Spleen (tissue), 11 donors: ENCODE data around the gene SEMA4F. TPM values are rescaled to one million over a fixed set of nuclear protein-coding genes. Genes with fewer than 3 reads are reported as not detected.
A peak's percentile ranks its signal among the peaks of the same experiment; 100 is the strongest.

Source experiments
- DNase-seq: peaks from one replicate; pipeline ENCODE4 v3.0.0-alpha.2; 2020
- H3K27ac ChIP-seq, 8 donors: fragments of 200-600 bp; sonication (generic) in 7 of 8; 1 replicate in 4 of 8; 2 replicates in 4 of 8; pipeline versions ENCODE4 v1.5.0 to v1.8.0; 2016 to 2021; ENCODE audit warnings: inconsistent platforms in 4 of 8, mild to moderate bottlenecking in 4 of 8, moderate library complexity in 1 of 8
- H3K27me3 ChIP-seq, 7 donors: fragments of 200-600 bp; sonication (generic) in 6 of 7; replicated peaks in 1 of 7; 1 replicate in 4 of 7; 2 replicates in 3 of 7; pipeline versions ENCODE4 v1.5.0 to v1.8.0; 2016 to 2021; ENCODE audit warnings: inconsistent platforms in 3 of 7, mild to moderate bottlenecking in 1 of 7
- H3K36me3 ChIP-seq, 6 donors: fragments of 200-600 bp; sonication (generic) in 5 of 6; 1 replicate in 4 of 6; 2 replicates in 2 of 6; pipeline versions ENCODE4 v1.5.0 to v1.8.0; 2016 to 2021; ENCODE audit warnings: inconsistent platforms in 2 of 6
- H3K4me1 ChIP-seq, 6 donors: fragments of 200-600 bp; sonication (generic) in 5 of 6; 1 replicate in 3 of 6; 2 replicates in 3 of 6; pipeline versions ENCODE4 v1.5.0 to v1.8.0; 2016 to 2021; ENCODE audit warnings: inconsistent platforms in 3 of 6
- H3K4me3 ChIP-seq, 8 donors: fragments of 200-600 bp; sonication (generic) in 7 of 8; 1 replicate in 4 of 8; 2 replicates in 4 of 8; pipeline versions ENCODE4 v1.5.0 to v1.8.0; 2016 to 2021; ENCODE audit warnings: inconsistent platforms in 4 of 8, mild to moderate bottlenecking in 4 of 8, moderate library complexity in 2 of 8
- H3K9me3 ChIP-seq, 8 donors: fragments of 200-600 bp; sonication (generic) in 7 of 8; 1 replicate in 4 of 8; 2 replicates in 4 of 8; pipeline versions ENCODE4 v1.5.0 to v1.8.0; 2016 to 2021; ENCODE audit warnings: inconsistent platforms in 4 of 8
- POLR2A ChIP-seq, 3 donors: fragments of 450-650 bp; IDR thresholded peaks; one replicate each; pipeline ENCODE4 v1.5.1; 2017; ENCODE audit warnings: antibody characterized with exemption in 3 of 3, mild to moderate bottlenecking in 1 of 3
- POLR2AphosphoS5 ChIP-seq, 3 donors: sonication (generic); formaldehyde crosslinking; IDR thresholded peaks; one replicate each; pipeline ENCODE4 v1.5.1; 2017; ENCODE audit warnings: antibody characterized with exemption in 3 of 3
- WGBS, 5 donors: extraction: QIAGEN DNeasy Blood & Tissue Kit in 3 of 5; methylation state at CpG; one replicate each; pipeline versions ENCODE4 v1.1.5 to v1.1.7; 2013 to 2018; 5-methylcytosine and 5-hydroxymethylcytosine counted together
- intact Hi-C: fragments of 100-400 bp; cut with DNase I; formaldehyde crosslinking; loops from one replicate; pipeline ENCODE4 v1.15.0; 2023; ENCODE audit warnings: low total_unique reads
- polyA plus RNA-seq, 3 donors: library from polyadenylated mRNA; stranded (reverse); fragments of 200-250 nt; gene quantifications; one replicate each; pipeline ENCODE4 v1.2.1, GENCODE V29; 2013
- total RNA-seq, 7 donors: library from RNA; depleted of rRNA in 3 of 7; stranded (reverse); fragments of >200 nt in 3 of 7; fragmentation: NEBNext Ultra II Directional in 4 of 7; extraction: Animal tissue kit (Norgen Biotek cat#: 25700) in 4 of 7; gene quantifications; one replicate each; pipeline versions ENCODE4 v1.1.0 to v1.2.1, GENCODE V29; 2016 to 2021
- TF ChIP-seq, protein P1 (sequence below), 11 experiments: fragments of 200-600 bp in 7 of 11; fragments of 450-650 bp in 4 of 11; sonication (generic) in 4 of 11; IDR thresholded peaks in 8 of 11; conservative IDR thresholded peaks in 3 of 11; 1 replicate in 7 of 11; 2 replicates in 4 of 11; pipeline versions ENCODE4 v1.4.0 to v1.8.0; 2016 to 2021; ENCODE audit warnings: antibody characterized with exemption in 11 of 11, inconsistent platforms in 4 of 11, mild to moderate bottlenecking in 1 of 11
- donor health status: healthy with polysubstance abuse.
- donor health status: DM: no; HTN: no; CAD: no; lungs with moderate emphysema.
- donor health status: DM: no; HTN: no; CAD: no.
- donor health status: Bipolar disorder and iron deficiency.
- donor health status: healthy.
- donor health status: DM: no; HTN: no; CAD: no.
- donor health status: DM: yes; HTN: yes; CAD: no.

The SEMA4F gene
- total and polyA plus RNA-seq, 10 donors, result 1.5 to 11.0 (median 6.9) TPM

DNA sequence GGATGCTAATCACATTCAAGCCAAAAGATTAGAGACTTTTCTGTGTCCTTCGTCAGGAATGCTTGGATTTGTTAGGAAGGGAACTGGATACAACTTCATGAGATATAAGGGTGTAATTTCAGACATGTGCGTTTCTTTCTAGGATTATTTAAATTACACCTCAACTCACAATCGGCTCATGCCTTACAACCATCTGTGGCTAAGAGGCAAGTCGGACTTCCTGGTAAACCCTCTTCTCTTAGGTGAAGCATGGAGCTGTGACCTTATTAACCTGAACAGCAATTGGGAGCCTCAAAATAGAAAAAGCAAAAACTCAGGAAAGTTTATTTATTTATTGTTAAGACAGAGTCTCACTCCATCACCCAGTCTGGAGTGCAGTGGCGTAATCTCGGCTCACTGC is 61.8 kb downstream of the SEMA4F start:
- H3K27me3 ChIP-seq, result peaks cover 0 to 39% (median 0%) of the 10 kb centered on the region in 7 donors
- no peaks in the 10 kb centered on the region for H3K36me3 ChIP-seq
- no peak for DNase-seq
- H3K4me1 ChIP-seq, result peaks cover 0 to 15% (median 8%) of the 10 kb centered on the region in 6 donors
- intact Hi-C loops, result loop anchor here (2.0 kb wide), 1 partner anchor 161 kb away; no protein-coding TSS in a partner anchor
- peak overlapping the region in 5 of 8 donors; percentile 46 to 71 (median 53) for H3K4me3 ChIP-seq
- peak overlapping the region in 1 of 8 donors; percentile 80 for H3K27ac ChIP-seq
- WGBS, 5 donors, result 55 to 67% (median 63%) methylated on average over 6 of the region's 6 CpGs
- TF ChIP-seq, protein P1, sequence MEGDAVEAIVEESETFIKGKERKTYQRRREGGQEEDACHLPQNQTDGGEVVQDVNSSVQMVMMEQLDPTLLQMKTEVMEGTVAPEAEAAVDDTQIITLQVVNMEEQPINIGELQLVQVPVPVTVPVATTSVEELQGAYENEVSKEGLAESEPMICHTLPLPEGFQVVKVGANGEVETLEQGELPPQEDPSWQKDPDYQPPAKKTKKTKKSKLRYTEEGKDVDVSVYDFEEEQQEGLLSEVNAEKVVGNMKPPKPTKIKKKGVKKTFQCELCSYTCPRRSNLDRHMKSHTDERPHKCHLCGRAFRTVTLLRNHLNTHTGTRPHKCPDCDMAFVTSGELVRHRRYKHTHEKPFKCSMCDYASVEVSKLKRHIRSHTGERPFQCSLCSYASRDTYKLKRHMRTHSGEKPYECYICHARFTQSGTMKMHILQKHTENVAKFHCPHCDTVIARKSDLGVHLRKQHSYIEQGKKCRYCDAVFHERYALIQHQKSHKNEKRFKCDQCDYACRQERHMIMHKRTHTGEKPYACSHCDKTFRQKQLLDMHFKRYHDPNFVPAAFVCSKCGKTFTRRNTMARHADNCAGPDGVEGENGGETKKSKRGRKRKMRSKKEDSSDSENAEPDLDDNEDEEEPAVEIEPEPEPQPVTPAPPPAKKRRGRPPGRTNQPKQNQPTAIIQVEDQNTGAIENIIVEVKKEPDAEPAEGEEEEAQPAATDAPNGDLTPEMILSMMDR (IDR thresholded peaks at IDR 0.05 in 8 of 11, conservative IDR thresholded peaks at IDR 0.05 in 3 of 11), result no peak
- no peak for TF ChIP-seq POLR2A (IDR thresholded peaks at IDR 0.05)
- no peak for TF ChIP-seq POLR2AphosphoS5 (IDR thresholded peaks at IDR 0.05)
- H3K9me3 ChIP-seq, result no peaks in the 10 kb centered on the region

DNA sequence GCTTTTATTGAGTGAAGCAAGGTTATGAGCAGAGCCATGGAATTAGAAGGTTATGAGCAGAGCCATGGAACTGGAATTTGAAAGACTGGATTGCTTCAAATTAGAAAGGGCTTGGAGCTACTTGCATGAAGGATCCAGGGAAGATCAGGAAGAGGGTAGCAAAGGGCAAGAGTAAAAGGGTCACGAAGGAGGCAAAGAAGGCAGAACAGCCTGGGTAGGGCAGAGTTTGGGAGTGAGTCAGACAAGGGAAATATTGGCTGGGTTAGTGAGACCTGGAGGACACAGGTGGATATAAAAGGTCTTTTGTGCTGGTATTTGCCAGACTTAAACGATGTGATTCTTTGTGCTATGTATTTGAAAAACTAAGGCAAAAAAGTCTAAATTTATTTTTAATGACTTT is 65.0 kb downstream of the SEMA4F start:
- DNase-seq, result no peak
- Histone ChIP-seq H3K4me1 (peaks cover 0 to 15% (median 8%) of the 10 kb centered on the region in 6 donors), H3K27me3 (peaks cover 0 to 42% (median 0%) of the 10 kb centered on the region in 7 donors), H3K27ac (no peak overlapping the region), H3K9me3 (no peaks in the 10 kb centered on the region), H3K36me3 (no peaks in the 10 kb centered on the region), H3K4me3 (no peak overlapping the region)
- TF ChIP-seq, protein P1 (IDR thresholded peaks at IDR 0.05 in 8 of 11, conservative IDR thresholded peaks at IDR 0.05 in 3 of 11), result no peak
- TF ChIP-seq POLR2AphosphoS5 (IDR thresholded peaks at IDR 0.05) (no peak), POLR2A (IDR thresholded peaks at IDR 0.05) (no peak)
- 74 to 84% (median 81%) methylated on average over 2 of the region's 2 CpGs for WGBS, 5 donors
- intact Hi-C loops, result no loop called here

DNA sequence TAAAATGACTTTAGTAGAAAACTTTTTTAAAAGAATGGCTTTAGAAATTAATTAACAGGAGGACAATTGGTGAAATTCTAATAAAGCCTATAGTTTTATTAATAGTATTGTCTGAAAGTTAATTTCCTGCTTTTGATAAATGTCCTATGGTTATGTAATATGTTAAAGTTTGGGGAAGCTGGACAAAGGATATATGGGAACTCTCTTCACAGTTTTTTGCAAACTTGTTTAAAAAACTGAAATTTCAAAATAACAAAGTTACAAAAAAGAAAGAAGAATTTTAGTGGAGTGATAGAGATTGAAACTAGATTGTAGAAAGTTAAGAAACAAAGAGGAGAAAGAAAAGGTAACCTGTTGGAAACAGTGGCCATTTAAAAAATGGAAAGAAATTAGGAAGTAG is 67.3 kb downstream of the SEMA4F start:
- Histone ChIP-seq H3K27ac (no peak overlapping the region), H3K27me3 (peaks cover 0 to 35% (median 0%) of the 10 kb centered on the region in 7 donors), H3K36me3 (no peaks in the 10 kb centered on the region), H3K4me3 (no peak overlapping the region), H3K9me3 (no peaks in the 10 kb centered on the region), H3K4me1 (no peaks in the 10 kb centered on the region)
- no peak for DNase-seq
- TF ChIP-seq, protein P1 (IDR thresholded peaks at IDR 0.05 in 8 of 11, conservative IDR thresholded peaks at IDR 0.05 in 3 of 11), result no peak
- TF ChIP-seq POLR2AphosphoS5 (IDR thresholded peaks at IDR 0.05), result no peak
- no peak for TF ChIP-seq POLR2A (IDR thresholded peaks at IDR 0.05)
- intact Hi-C loops, result no loop called here

DNA sequence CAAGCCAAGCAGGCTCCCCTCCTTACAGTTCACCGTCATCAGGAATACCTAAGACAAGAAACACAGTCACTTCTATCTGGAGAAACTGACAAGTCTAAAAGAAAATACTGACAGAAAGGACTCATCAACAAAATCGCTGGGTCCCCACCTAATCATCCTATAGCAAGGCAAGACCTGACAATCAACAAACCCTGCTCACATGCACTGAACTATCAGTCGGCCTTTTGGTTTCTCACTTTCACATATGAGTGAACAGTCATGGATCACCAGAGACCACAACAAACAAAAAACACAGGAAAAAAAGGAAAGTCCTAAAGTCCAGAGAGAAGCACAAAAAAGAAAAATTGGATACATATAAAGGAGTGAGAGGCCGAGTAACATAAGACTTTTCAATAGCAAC is 70.4 kb downstream of the SEMA4F start:
- Histone ChIP-seq H3K9me3 (peaks cover 0 to 10% (median 3%) of the 10 kb centered on the region in 8 donors), H3K4me1 (no peaks in the 10 kb centered on the region), H3K27ac (no peak overlapping the region), H3K27me3 (peaks cover 0 to 18% (median 0%) of the 10 kb centered on the region in 7 donors), H3K4me3 (no peak overlapping the region), H3K36me3 (no peaks in the 10 kb centered on the region)
- no peak for DNase-seq
- TF ChIP-seq POLR2A (IDR thresholded peaks at IDR 0.05) (no peak), POLR2AphosphoS5 (IDR thresholded peaks at IDR 0.05) (no peak)
- TF ChIP-seq, protein P1 (IDR thresholded peaks at IDR 0.05 in 8 of 11, conservative IDR thresholded peaks at IDR 0.05 in 3 of 11), result no peak
- 79 to 91% (median 88%) methylated on average over 4 of the region's 4 CpGs for WGBS, 5 donors
- intact Hi-C loops, result no loop called here
